Gastrocnemius medialis (tissue), 4 donors: ENCODE measurements around the gene MADCAM1.

Source experiments
- POLR2A ChIP-seq, 2 donors: fragments of 450-650 bp; IDR thresholded peaks; one replicate each; pipeline ENCODE4 v1.6.1; 2017; ENCODE audit warnings: antibody characterized with exemption in 2 of 2, mild to moderate bottlenecking in 2 of 2, moderate library complexity in 2 of 2
- TF ChIP-seq, protein P1 (sequence below), 5 experiments: fragments of 450-650 bp in 3 of 5; fragments of 200-600 bp in 2 of 5; sonication (generic) in 2 of 5; IDR thresholded peaks in 4 of 5; conservative IDR thresholded peaks in 1 of 5; 1 replicate in 4 of 5; 2 replicates in 1 of 5; pipeline ENCODE4 v1.5.1; 2016 to 2019; ENCODE audit warnings: antibody characterized with exemption in 5 of 5, mild to moderate bottlenecking in 3 of 5, moderate library complexity in 3 of 5

DNA sequence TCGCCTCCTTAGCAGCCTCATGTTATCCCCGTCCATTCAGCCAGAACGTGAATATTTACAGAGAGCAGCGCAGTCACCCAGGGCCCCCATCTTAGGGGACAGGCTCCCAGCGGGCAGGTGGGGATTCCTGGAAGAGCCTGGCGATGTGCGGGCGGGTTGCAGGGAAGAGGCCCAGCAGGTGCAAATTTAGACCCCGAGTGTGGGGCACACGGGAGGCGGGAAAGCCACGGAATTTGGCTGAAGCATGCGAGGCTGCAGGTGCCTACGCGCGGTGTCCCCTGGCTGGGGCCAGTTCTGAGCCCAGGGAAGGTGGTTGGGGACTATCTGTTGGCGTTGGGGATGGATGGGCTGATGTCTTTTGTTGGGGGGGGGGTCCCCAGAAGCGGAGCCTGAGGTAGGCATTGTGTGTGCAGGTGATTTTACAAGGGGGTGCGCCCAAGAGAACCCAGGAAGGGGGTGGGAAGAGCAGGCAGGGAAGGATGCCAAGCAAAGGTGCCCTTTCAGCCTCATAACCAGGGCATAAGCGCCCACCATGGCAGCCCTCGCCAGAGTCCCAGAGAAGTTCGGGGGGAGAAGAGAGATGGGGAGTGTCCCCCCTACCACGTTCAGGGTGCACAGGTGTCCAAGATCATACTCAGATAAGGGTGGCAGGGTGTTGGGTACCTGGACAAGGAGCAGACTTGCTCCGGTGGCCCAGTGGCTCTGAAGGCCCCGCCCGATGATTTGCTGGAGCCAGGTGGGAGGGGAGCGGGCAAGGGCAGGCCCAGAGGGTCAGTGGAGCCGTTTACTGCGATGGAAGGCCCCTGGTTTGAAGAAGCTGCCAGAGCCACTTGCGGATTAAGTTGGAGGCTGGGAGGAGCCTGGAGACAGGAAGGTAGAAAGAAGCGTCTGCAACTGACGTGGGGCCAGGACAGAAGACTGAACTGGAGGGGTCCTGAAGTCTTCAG, 12.2 kb downstream of the MADCAM1 start:
- TF ChIP-seq POLR2A (IDR thresholded peaks at IDR 0.05), result no peak
- TF ChIP-seq, protein P1, sequence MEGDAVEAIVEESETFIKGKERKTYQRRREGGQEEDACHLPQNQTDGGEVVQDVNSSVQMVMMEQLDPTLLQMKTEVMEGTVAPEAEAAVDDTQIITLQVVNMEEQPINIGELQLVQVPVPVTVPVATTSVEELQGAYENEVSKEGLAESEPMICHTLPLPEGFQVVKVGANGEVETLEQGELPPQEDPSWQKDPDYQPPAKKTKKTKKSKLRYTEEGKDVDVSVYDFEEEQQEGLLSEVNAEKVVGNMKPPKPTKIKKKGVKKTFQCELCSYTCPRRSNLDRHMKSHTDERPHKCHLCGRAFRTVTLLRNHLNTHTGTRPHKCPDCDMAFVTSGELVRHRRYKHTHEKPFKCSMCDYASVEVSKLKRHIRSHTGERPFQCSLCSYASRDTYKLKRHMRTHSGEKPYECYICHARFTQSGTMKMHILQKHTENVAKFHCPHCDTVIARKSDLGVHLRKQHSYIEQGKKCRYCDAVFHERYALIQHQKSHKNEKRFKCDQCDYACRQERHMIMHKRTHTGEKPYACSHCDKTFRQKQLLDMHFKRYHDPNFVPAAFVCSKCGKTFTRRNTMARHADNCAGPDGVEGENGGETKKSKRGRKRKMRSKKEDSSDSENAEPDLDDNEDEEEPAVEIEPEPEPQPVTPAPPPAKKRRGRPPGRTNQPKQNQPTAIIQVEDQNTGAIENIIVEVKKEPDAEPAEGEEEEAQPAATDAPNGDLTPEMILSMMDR (IDR thresholded peaks at IDR 0.05 in 4 of 5, conservative IDR thresholded peaks at IDR 0.05 in 1 of 5), result no peak
